Keratinocyte (primary cell): ENCODE results near the gene LSAMP.

ENCODE experiments used
- EZH2 ChIP-seq: IDR thresholded peaks from one replicate; pipeline ENCODE4 v1.6.1; 2012; ENCODE audit warnings: inconsistent platforms, mild to moderate bottlenecking, low read length, moderate library complexity
- TF ChIP-seq, protein P1 (sequence below), 3 experiments: IDR thresholded peaks in 1 of 3; conservative IDR thresholded peaks in 1 of 3; optimal IDR thresholded peaks in 1 of 3; 2 replicates in 2 of 3; 3 replicates in 1 of 3; pipeline versions ENCODE3 to v1.5.1; 2011; ENCODE audit warnings: low read length in 3 of 3, mild to moderate bottlenecking in 3 of 3, moderate library complexity in 2 of 3, control low read depth in 1 of 3, inconsistent platforms in 1 of 3; ENCODE audit not compliant: insufficient read depth in 2 of 3; ENCODE audit errors: extremely low read depth in 1 of 3

DNA sequence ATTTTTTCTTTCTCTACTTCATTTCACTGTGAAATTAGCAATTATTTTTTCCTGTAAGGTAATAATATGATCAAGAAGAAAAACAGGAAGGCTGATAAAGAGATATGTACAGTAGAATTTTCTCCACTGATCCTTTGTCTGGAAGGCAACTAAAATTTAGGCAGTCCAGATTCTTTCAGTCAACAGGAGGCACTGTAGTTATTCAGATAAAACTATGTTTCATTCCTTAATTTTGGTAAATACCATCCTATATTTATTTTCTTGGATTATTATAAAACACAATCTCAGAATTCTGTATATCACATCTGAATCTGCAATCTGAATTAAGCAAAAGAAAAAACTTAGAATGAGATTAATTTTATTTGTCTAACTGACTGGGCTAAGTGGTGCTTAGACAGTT lies 343.2 kb downstream of the LSAMP start:
- TF ChIP-seq, protein P1, sequence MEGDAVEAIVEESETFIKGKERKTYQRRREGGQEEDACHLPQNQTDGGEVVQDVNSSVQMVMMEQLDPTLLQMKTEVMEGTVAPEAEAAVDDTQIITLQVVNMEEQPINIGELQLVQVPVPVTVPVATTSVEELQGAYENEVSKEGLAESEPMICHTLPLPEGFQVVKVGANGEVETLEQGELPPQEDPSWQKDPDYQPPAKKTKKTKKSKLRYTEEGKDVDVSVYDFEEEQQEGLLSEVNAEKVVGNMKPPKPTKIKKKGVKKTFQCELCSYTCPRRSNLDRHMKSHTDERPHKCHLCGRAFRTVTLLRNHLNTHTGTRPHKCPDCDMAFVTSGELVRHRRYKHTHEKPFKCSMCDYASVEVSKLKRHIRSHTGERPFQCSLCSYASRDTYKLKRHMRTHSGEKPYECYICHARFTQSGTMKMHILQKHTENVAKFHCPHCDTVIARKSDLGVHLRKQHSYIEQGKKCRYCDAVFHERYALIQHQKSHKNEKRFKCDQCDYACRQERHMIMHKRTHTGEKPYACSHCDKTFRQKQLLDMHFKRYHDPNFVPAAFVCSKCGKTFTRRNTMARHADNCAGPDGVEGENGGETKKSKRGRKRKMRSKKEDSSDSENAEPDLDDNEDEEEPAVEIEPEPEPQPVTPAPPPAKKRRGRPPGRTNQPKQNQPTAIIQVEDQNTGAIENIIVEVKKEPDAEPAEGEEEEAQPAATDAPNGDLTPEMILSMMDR (optimal IDR thresholded peaks at IDR 0.05 in 1 of 3, IDR thresholded peaks at IDR 0.05 in 1 of 3, conservative IDR thresholded peaks at IDR 0.05 in 1 of 3; ENCODE audit: extremely low read depth in 1 of 3, insufficient read depth in 2 of 3, low read length in 3 of 3): no peak
- no peak for TF ChIP-seq EZH2
